ENCODE measurements around the gene SINHCAF. TPM values are rescaled to one million over a fixed set of nuclear protein-coding genes. Genes with fewer than 3 reads are reported as not detected.

Gene SINHCAF
- total RNA-seq, 1 donor from 2014 or later: 45.7 TPM

DNA sequence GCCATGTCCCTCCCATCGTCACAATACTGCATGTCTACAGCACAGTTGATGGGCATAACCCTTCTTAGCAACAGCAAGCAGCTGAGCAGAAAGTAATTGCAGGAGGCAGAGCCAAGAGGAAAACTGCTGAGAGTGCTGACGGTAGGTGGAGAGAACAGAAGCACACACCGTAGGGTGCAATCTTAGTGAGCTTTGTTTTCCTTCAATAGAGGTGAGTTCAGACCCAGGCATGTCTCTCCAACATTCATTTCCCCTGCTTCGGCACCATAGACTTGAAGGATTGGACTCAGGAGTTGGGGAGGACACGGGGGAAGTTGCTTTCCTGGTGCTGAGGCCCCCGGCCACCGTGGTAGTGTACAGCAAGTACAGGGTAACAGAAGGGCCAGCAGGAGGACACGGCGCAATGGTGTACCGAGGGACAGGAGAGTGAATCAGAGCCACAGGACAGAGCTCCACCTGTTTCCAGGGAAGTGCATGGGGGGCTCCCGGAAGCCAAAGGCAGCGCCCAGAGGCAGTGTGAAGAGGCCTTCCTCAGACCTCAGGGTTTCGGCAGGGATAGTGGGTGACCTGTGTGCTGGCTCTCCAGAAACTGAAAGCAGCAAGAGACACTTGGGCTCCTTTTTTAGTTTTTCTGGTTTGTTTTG is 36.3 kb upstream of the SINHCAF start:
- intact Hi-C loops (cut with DNase I): no loop called here

DNA sequence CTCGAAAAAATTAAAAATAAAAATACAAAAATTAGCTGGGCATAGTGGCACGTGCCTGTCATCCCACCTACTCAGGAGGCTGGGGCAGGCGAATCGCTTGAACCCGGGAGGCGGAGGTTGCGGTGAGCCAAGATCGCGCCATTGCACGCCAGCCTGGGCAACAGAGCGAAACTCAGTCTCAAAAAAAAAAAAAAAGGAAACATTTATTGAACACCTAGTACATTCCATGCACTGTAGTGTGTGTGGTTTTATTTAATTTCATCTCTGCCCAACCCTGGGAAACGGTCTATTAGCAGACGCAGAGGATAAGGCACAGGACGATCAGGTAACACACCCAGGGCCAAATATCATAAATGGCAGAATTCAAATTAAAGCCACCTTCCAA is 35.8 kb upstream of the SINHCAF start:
- H3K27ac ChIP-seq: no peak overlapping the region
- intact Hi-C loops (cut with DNase I): no loop called here
- ATAC-seq (no peak), DNase-seq (no peak)
- no peak for TF ChIP-seq CTCF (IDR thresholded peaks at IDR 0.05)
- no peaks in the 10 kb centered on the region for H3K4me1 ChIP-seq
- no peak overlapping the region for H3K4me3 ChIP-seq
- no peaks in the 10 kb centered on the region for H3K27me3 ChIP-seq
- H3K9me3 ChIP-seq: no peaks in the 10 kb centered on the region
- H3K36me3 ChIP-seq: no peaks in the 10 kb centered on the region

More for the DNA sequence above, 36.3 kb upstream of the SINHCAF start:
- ATAC-seq (peak; percentile 43), DNase-seq (no peak)
- Histone ChIP-seq H3K27ac (no peak overlapping the region), H3K4me1 (no peaks in the 10 kb centered on the region), H3K4me3 (no peak overlapping the region), H3K9me3 (no peaks in the 10 kb centered on the region), H3K36me3 (no peaks in the 10 kb centered on the region), H3K27me3 (no peaks in the 10 kb centered on the region)
- TF ChIP-seq CTCF (IDR thresholded peaks at IDR 0.05): no peak

DNA sequence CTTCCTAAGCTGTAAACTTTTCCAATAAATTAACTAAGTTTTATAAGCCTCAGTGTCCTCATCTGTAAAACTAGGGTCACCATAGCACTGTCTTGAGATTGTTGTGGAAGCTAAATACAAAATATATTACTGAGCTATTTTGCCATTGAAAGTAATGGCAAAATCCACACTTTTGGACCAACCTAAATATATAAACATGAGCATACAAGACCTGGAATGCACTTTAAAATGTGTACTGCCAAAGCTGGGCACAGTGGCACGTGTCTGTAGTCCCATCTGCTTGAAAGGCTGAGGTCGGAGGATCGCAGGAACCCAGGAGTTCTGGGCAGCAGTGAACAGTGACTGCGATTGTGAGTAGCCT is 29.8 kb upstream of the SINHCAF start:
- Histone ChIP-seq H3K9me3 (no peaks in the 10 kb centered on the region), H3K27ac (no peak overlapping the region), H3K27me3 (no peaks in the 10 kb centered on the region), H3K4me3 (no peak overlapping the region), H3K4me1 (no peaks in the 10 kb centered on the region), H3K36me3 (no peaks in the 10 kb centered on the region)
- no peak for DNase-seq
- intact Hi-C loops (cut with DNase I): no loop called here
- TF ChIP-seq CTCF (IDR thresholded peaks at IDR 0.05): no peak
- no peak for ATAC-seq

GRCh38 chr12:31353750-31354708 is 28.1 kb upstream of the SINHCAF start:
- Histone ChIP-seq H3K4me3 (no peak overlapping the region), H3K27me3 (no peaks in the 10 kb centered on the region), H3K4me1 (no peaks in the 10 kb centered on the region), H3K9me3 (no peaks in the 10 kb centered on the region), H3K27ac (no peak overlapping the region), H3K36me3 (no peaks in the 10 kb centered on the region)
- intact Hi-C loops (cut with DNase I): no loop called here
- no peak for TF ChIP-seq CTCF (IDR thresholded peaks at IDR 0.05)
- peak; percentile 78 for ATAC-seq
- no peak for DNase-seq

GRCh38 chr12:31346267-31346666 is 20.3 kb upstream of the SINHCAF start:
- Histone ChIP-seq H3K27ac (no peak overlapping the region), H3K36me3 (no peaks in the 10 kb centered on the region), H3K9me3 (no peaks in the 10 kb centered on the region), H3K4me1 (no peaks in the 10 kb centered on the region), H3K27me3 (no peaks in the 10 kb centered on the region), H3K4me3 (no peak overlapping the region)
- no peak for TF ChIP-seq CTCF (IDR thresholded peaks at IDR 0.05)
- DNase-seq: no peak
- ATAC-seq: no peak
- intact Hi-C loops (cut with DNase I): no loop called here
